GM12875 (cell line): ENCODE measurements around the gene SIPA1L2.

Experiments
- H3K4me3 ChIP-seq: one replicate; pipeline ENCODE4 v1.5.1; 2011; ENCODE audit warnings: low read depth, low read length, control low read depth
- TF ChIP-seq, protein P1 (sequence below): IDR thresholded peaks from 2 replicates; pipeline ENCODE4 v1.5.1; 2011; ENCODE audit warnings: low read depth, mild to moderate bottlenecking, control low read depth, inconsistent platforms, low read length, moderate library complexity, borderline replicate concordance; ENCODE audit not compliant: insufficient read depth

SIPA1L2 gene

DNA sequence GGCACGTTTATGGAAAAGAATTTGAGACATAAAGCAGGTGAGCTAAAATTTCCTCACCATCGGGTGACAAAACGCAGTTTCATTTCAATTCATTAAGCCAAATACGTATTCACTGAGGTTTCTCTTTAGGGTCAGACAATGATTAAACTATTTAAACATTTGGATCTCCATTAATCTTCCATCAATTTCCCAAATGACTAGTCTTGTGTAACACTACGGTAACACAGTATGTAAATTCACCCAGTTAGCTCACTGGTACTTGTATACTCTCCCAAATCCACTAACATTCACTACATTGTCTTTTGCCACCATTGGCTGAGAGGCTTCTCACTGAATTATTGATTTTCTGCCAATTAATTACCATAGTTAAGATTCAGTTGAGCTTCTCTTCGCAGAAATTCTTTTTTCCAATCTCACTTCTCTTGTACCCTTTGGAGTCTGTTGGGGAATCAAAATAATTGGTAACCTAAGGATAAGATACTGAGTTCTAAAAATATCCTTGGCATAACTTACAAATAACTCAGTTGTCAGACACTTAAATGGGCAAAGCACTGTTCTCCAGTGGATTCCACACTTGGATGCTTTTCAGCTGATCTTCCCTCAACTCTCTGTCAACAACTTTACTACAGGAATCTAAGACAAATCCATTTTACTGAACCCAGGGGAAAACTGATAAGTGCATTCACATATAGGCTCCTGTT is 40.7 kb downstream of the SIPA1L2 start:
- no peak overlapping the region for H3K4me3 ChIP-seq
- TF ChIP-seq, protein P1, sequence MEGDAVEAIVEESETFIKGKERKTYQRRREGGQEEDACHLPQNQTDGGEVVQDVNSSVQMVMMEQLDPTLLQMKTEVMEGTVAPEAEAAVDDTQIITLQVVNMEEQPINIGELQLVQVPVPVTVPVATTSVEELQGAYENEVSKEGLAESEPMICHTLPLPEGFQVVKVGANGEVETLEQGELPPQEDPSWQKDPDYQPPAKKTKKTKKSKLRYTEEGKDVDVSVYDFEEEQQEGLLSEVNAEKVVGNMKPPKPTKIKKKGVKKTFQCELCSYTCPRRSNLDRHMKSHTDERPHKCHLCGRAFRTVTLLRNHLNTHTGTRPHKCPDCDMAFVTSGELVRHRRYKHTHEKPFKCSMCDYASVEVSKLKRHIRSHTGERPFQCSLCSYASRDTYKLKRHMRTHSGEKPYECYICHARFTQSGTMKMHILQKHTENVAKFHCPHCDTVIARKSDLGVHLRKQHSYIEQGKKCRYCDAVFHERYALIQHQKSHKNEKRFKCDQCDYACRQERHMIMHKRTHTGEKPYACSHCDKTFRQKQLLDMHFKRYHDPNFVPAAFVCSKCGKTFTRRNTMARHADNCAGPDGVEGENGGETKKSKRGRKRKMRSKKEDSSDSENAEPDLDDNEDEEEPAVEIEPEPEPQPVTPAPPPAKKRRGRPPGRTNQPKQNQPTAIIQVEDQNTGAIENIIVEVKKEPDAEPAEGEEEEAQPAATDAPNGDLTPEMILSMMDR: no peak

DNA sequence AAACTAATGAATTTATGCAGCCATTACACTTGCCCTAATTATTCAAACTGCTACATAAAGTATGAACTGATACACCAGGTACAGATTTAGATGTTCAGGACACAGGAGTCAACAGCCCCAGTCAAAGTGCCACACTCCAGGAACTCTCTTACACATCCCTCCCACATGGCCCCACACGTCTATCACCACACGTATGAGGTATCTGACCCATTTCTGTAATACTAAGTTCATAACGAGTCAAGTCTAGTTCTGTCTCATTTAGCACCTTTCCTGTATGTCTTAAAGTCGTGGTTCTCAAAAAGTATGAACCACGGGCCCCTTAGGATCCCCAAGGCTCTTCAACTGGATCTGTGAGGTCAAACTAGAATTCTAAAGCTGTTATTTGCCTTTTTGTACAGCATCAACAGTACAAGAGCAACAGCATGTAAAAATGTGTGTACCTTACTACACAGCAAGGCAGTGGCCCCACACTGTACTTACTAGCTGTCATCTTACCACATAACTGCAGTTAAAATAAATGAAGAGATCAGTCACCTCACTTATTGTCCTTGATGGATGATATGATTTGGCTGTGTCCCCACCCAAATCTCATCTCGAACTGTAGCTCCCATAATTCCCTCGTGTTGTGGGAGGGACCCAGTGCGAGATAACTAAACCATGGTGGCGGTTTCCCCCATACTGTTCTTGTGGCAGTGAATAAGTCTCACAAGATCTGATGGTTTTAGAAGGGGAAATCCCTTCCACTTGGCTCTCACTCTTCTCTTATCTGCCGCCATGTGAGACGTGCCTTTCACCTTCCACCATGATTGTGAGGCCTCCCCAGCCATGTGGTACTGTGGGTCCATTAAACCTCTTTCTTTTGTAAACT is 42.6 kb downstream of the SIPA1L2 start:
- H3K4me3 ChIP-seq: no peak overlapping the region

DNA sequence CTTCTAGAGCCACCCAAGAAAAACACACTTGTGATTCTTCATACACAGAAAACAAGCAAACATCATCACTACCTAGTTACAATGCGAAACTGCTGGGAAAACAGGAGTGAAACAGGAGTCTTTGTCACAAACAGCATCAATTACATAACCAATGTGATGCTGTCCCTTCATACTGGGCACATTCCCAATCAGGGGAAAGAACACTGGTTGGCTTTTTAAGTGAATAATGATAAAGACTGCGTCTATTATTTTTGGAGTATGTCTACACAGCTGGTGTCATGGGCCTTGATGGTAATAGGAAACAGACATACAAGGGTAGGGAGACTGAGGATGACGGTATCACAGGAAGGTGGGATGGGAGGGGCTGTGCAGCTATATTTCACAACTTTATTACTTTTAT is 43.3 kb downstream of the SIPA1L2 start:
- TF ChIP-seq, protein P1: no peak

More for the DNA sequence above, 42.6 kb downstream of the SIPA1L2 start:
- TF ChIP-seq, protein P1: no peak

DNA sequence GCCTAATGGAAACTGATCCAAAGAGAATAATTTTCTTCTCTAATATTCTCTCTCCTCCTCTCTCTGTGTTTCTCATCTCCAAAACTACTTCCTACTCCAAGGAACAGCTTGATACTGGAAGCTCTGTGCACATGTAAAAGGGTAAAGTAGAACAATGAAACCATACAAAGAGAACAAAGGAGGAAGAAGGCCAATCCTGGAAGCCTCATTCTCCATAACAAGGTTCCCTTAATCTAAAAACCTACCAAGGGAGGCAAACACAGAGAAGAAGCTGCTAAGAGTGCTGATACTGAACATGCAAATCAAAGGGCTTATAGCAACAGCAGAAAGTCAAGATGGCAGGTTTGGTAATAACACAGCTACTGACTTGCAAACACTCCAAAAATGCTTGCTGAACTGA is 44.4 kb downstream of the SIPA1L2 start:
- no peak overlapping the region for H3K4me3 ChIP-seq
- TF ChIP-seq, protein P1: no peak

More for the DNA sequence above, 43.3 kb downstream of the SIPA1L2 start:
- no peak overlapping the region for H3K4me3 ChIP-seq

DNA sequence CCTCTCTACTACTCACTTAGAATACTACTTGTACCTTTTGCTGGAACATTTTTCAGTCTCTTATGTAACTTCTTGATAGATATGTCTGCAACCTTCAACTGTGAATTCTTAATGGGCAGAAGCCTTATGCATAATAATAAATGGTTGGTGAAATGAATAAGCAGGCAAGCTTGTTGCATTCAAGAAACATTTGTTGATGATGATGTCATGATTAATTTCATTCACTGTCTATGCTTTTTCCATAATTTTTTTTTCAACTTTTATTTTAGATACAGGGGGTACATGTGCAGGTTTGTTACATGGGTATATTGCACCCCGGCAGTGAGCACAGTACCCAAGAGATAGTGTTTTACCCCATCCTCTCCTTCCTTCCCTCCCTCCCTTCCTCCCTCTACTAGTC is 48.0 kb downstream of the SIPA1L2 start:
- TF ChIP-seq, protein P1: no peak
- H3K4me3 ChIP-seq: no peak overlapping the region
